A549 (cell line): ENCODE results near the gene TEDC1. TPM values are rescaled to one million over a fixed set of nuclear protein-coding genes. Genes with fewer than 3 reads are reported as not detected.

Experiments
- ATAC-seq, 2 experiments: fragments of 200-7000 bp in 1 of 2; fragments of >200 bp in 1 of 2; cut with Nextera tagmentation in 1 of 2; cut with Tn5 transposase in 1 of 2; 3 replicates each; pipeline versions ENCODE4 v1.8.0 to v1.9.1; 2018 to 2020; ENCODE audit warnings: mild to moderate bottlenecking in 1 of 2, moderate library complexity in 1 of 2
- CTCF ChIA-PET: fragments of 300-600 bp; sonication (Branson Sonifier 250); formaldehyde crosslinking; extraction: SDS; loops from one replicate; lab custom pipeline; 2021; ENCODE audit warnings: antibody characterized with exemption, inconsistent platforms; lab: Yijun Ruan, JAX
- POLR2A ChIA-PET: fragments of 350-600 bp; formaldehyde crosslinking; extraction: SDS; loops from one replicate; lab custom pipeline; 2021; ENCODE audit warnings: antibody characterized with exemption, inconsistent platforms; lab: Yijun Ruan, JAX
- DNase-seq, 2 experiments: peaks; one replicate each; pipeline versions ENCODE4 v3.0.0 to v3.0.0-alpha.2; 2011 to 2016; ENCODE audit warnings: low read depth in 1 of 2, low spot score in 1 of 2
- FAIRE-seq: peaks from 2 replicates; lab custom pipeline; 2011; peaks lifted over from hg19 to GRCh38; lab: Jason Lieb, UNC
- H3K27ac ChIP-seq, 2 experiments: fragments of >200 bp; sonication (Bioruptor Twin); formaldehyde crosslinking; 3 replicates each; pipeline ENCODE4 v1.5.1; 2016 to 2017
- H3K4me1 ChIP-seq: fragments of >200 bp; sonication (Bioruptor Twin); formaldehyde crosslinking; 3 replicates; pipeline ENCODE4 v1.6.1; 2016
- H3K4me2 ChIP-seq: fragments of >200 bp; sonication (Bioruptor Twin); formaldehyde crosslinking; 3 replicates; pipeline ENCODE4 v1.6.1; 2016
- H3K4me3 ChIP-seq: fragments of >200 bp; sonication (Bioruptor Twin); formaldehyde crosslinking; 3 replicates; pipeline ENCODE4 v1.5.1; 2016
- H3K9me3 ChIP-seq: fragments of >200 bp; sonication (Bioruptor Twin); formaldehyde crosslinking; 3 replicates; pipeline ENCODE4 v1.6.1; 2016
- BHLHE40 ChIP-seq: IDR thresholded peaks from 2 replicates; pipeline ENCODE4 v1.6.1; 2012; ENCODE audit warnings: low read depth, low read length, inconsistent platforms
- CHD2 ChIP-seq: fragments of 150-350 bp; IDR thresholded peaks from 2 replicates; pipeline ENCODE4 v1.6.1; 2014; ENCODE audit warnings: low read length; ENCODE audit not compliant: partially characterized antibody
- EHF ChIP-seq: fragments of 250-450 bp; sonication (Bioruptor Pico); IDR thresholded peaks from 2 replicates; pipeline ENCODE4 v1.5.0; 2020; ENCODE audit warnings: mild to moderate bottlenecking
- EHMT2 ChIP-seq: fragments of 200-600 bp; sonication (generic); IDR thresholded peaks from 2 replicates; pipeline ENCODE4 v1.6.1; 2016; ENCODE audit warnings: antibody characterized with exemption, low read depth, mild to moderate bottlenecking, moderate library complexity
- FOSL2 ChIP-seq, 2 experiments: fragments of 450-650 bp in 1 of 2; fragments of >200 bp in 1 of 2; sonication (Bioruptor Twin) in 1 of 2; formaldehyde crosslinking; IDR thresholded peaks; 2 replicates each; pipeline versions ENCODE4 v1.5.0 to v1.6.1; 2016 to 2020; ENCODE audit warnings: mild to moderate bottlenecking in 1 of 2, moderate library complexity in 1 of 2
- GATA3 ChIP-seq: IDR thresholded peaks from 2 replicates; pipeline ENCODE4 v1.6.1; 2012; ENCODE audit warnings: borderline replicate concordance
- HEYL ChIP-seq: fragments of 250-450 bp; sonication (Bioruptor Pico); IDR thresholded peaks from 2 replicates; pipeline ENCODE4 v1.8.0; 2021; ENCODE audit warnings: mild to moderate bottlenecking, moderate library complexity
- NPAS2 ChIP-seq: fragments of 250-450 bp; sonication (Bioruptor Pico); IDR thresholded peaks from 2 replicates; pipeline ENCODE4 v1.8.0; 2022; ENCODE audit warnings: mild to moderate bottlenecking, moderate library complexity, borderline replicate concordance
- PHF8 ChIP-seq: fragments of 200-600 bp; sonication (generic); IDR thresholded peaks from 2 replicates; pipeline ENCODE4 v1.6.1; 2016; ENCODE audit warnings: low read depth, mild to moderate bottlenecking, antibody characterized with exemption, moderate library complexity, borderline replicate concordance
- POLR2A ChIP-seq: IDR thresholded peaks from 2 replicates; pipeline ENCODE4 v1.6.1; 2012; ENCODE audit warnings: mild to moderate bottlenecking, low read length
- POLR2AphosphoS2 ChIP-seq: conservative IDR thresholded peaks from 2 replicates; pipeline ENCODE4 v1.6.1; 2012; ENCODE audit warnings: low read length, improper control_type of control experiment, inconsistent platforms
- RAD21 ChIP-seq, 2 experiments: fragments of >200 bp in 1 of 2; sonication (Bioruptor Twin) in 1 of 2; formaldehyde crosslinking in 1 of 2; IDR thresholded peaks in 1 of 2; conservative IDR thresholded peaks in 1 of 2; 2 replicates in 1 of 2; 3 replicates in 1 of 2; pipeline ENCODE4 v1.6.1; 2012 to 2018; ENCODE audit warnings: inconsistent platforms in 1 of 2
- RFX5 ChIP-seq: fragments of 450-650 bp; IDR thresholded peaks from 2 replicates; pipeline ENCODE4 v1.7.1; 2014; ENCODE audit warnings: antibody characterized with exemption, mild to moderate bottlenecking, moderate library complexity
- RNF2 ChIP-seq: fragments of 200-600 bp; sonication (generic); IDR thresholded peaks from 2 replicates; pipeline ENCODE4 v1.6.1; 2016; ENCODE audit warnings: low read depth, mild to moderate bottlenecking, antibody characterized with exemption, moderate library complexity, borderline replicate concordance
- SMC3 ChIP-seq: fragments of >200 bp; sonication (Bioruptor Twin); formaldehyde crosslinking; IDR thresholded peaks from 3 replicates; pipeline ENCODE4 v1.6.1; 2018; ENCODE audit warnings: inconsistent platforms
- SREBF2 ChIP-seq: fragments of 450-650 bp; IDR thresholded peaks from 2 replicates; pipeline ENCODE4 v1.6.1; 2014; ENCODE audit warnings: mild to moderate bottlenecking, moderate library complexity
- TFCP2L1 ChIP-seq: fragments of 250-450 bp; sonication (Bioruptor Pico); IDR thresholded peaks from 2 replicates; pipeline ENCODE4 v1.5.0; 2021; ENCODE audit warnings: mild to moderate bottlenecking
- ZSCAN20 ChIP-seq: fragments of 250-450 bp; sonication (Bioruptor Pico); IDR thresholded peaks from 2 replicates; pipeline ENCODE4 v1.8.0; 2022; ENCODE audit warnings: mild to moderate bottlenecking, moderate library complexity
- WGBS: methylation state at CpG from one replicate; pipeline ENCODE4 v1.1.6; 2017; ENCODE audit errors: missing lambda C conversion rate; 5-methylcytosine and 5-hydroxymethylcytosine counted together
- polyA plus RNA-seq, 4 experiments: library from polyadenylated mRNA; depleted of rRNA in 3 of 4; stranded (reverse); fragments of >200 nt; fragmentation: RNase III in 1 of 4; extraction: RNeasy Plus Mini Kit Qiagen cat#74134 plus additional on column Dnase treatment in 1 of 4; gene quantifications; 2 replicates in 3 of 4; 3 replicates in 1 of 4; pipeline ENCODE4 v1.2.3, GENCODE V29; 2011 to 2017
- TF ChIP-seq, protein P1 (sequence below): fragments of 250-450 bp; sonication (Bioruptor Pico); IDR thresholded peaks from 2 replicates; pipeline ENCODE4 v1.5.0; 2020; ENCODE audit warnings: low read depth, mild to moderate bottlenecking, moderate library complexity
- TF ChIP-seq, protein P2 (sequence below): fragments of >200 bp; sonication (Bioruptor Twin); formaldehyde crosslinking; IDR thresholded peaks from 3 replicates; pipeline ENCODE4 v1.6.1; 2016
- TF ChIP-seq, protein P3 (sequence below): fragments of 200-600 bp; sonication (generic); IDR thresholded peaks from 2 replicates; pipeline ENCODE4 v1.6.1; 2016; ENCODE audit warnings: antibody characterized with exemption, mild to moderate bottlenecking, moderate library complexity

The TEDC1 gene
- polyA plus RNA-seq, 2 of the 4 experiments (the other 2 are of a cell fraction), result 12.7 to 39.6 TPM

DNA sequence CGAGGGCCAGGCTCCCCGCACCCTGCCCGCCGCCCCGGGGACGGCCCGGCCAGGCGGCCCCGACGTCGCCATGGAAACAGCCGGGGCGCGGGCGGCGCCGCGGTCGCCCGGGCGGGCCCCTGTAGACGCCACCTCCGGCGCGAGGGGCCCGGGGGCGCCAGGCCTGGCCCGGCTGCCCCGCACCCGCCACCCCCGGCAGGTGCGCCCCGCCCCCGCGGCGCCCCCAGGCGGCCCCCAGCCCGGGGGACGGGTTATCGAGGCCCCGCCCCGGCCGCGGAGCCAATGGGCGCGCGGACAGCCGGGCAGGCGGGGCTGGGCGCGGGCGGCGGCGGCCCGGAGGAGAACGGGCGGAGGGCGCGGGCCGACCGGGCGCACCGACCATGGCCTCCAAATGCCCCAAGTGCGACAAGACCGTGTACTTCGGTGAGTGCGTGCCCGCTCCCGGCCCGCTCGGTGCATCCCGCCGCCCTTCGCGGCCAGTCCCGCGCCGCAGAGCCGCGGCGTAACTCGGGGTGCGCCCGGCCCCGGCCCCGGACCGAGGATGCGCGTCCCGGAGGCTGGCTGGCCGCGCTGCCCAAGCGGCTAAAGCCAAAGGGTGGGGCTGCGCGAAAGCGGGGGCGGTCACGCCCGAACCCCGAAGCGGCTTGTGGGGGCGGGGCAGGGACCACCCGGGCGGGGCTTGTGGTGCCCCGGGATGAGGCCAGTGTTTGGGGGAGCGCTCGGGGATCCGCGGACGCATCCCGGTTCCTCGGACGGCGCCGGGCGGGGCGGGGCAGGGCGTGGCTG lies 16.4 kb upstream of the TEDC1 start, which contains the start of gene CRIP2:
TSS of gene CRIP2 (plus strand) at position 339 of the 786 bp plus-strand sequence. CDS start at position 381, 42 bp downstream.
- Histone ChIP-seq H3K4me2 (peak within 1 kb of the TSS; percentile 99), H3K4me3 (peak within 1 kb of the TSS; percentile 82), H3K27ac (peak within 1 kb of the TSS; percentile 84 to 97), H3K4me1 (peaks cover 66% of the 10 kb centered on the region), H3K9me3 (no peaks in the 10 kb centered on the region)
- CTCF ChIA-PET, result interaction anchor here (1.0 to 8.1 kb wide), 6 partner anchors 15 to 58 kb away, joined by 3 to 132 read pairs (median 6); partner anchors contain the start of gene TEDC1
- POLR2A ChIA-PET, result no interaction called here
- FAIRE-seq (no peak), DNase-seq (peak; percentile 51 to 84), ATAC-seq (peak; percentile 10 to 40)
- WGBS, result no CpG with 5 or more reads among the region's 118 CpGs
- TF ChIP-seq EHF (CRISPR knock-in tag), result no peak
- TF ChIP-seq PHF8, result peak; percentile 41
- 0 out of 2 replicates have a peak, but pooled peaks have one; percentile 9 for TF ChIP-seq RFX5
- TF ChIP-seq BHLHE40, result no peak
- TF ChIP-seq POLR2A, result peak; percentile 42

DNA sequence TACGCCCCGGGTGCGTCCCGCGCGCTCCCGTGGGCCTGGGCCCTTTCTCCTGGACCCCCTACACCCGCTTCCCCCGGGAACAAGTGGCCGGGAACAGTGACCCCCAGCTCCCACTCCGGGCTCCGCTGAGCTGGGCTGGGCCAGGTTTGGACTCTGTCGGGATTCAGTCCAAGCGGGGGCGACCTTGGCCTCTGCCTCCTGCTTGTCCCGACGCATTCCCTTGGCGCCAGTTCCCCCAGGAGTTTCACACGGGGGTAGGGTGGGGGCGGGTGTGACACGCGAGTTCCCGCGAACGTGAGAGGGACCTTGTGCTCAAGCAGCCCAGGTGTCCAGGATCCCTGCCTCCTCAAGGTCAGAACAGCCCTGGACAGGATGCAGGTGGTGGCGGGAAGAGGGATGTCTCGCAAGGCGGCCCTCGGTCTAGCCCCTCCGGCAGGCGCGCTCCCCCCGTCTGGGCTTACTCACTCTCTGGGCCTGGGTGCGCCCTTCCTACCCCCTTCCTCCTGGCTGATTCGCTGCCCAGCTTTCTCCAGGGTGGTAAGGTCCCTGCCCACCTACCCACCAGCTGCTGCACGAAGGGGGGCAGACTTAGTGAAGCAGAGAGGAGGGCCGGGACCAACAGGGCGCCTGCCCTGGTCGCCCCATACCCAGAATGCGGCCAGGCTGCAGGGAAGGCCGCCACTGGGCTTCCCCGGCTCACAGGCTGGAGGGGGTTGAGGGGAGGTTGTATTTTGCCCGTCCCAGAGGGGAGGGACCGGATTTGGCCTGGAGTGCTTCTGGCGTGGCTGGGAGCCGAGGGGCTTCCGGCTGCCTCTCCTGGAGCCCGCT lies 15.6 kb upstream of the TEDC1 start:
- Histone ChIP-seq H3K4me3 (peak overlapping the region; percentile 82), H3K4me2 (peak overlapping the region; percentile 99), H3K9me3 (no peaks in the 10 kb centered on the region), H3K4me1 (peaks cover 74% of the 10 kb centered on the region), H3K27ac (peak overlapping the region; percentile 84 to 97)
- ChIA-PET POLR2A (no interaction called here), CTCF (interaction anchor here (1.0 to 8.1 kb wide), 4 partner anchors 14 to 57 kb away, joined by 3 to 132 read pairs (median 6); partner anchors contain the start of gene TEDC1)
- ATAC-seq, result no peak
- 57% methylated on average over 26 of the region's 48 CpGs for WGBS
- TF ChIP-seq PHF8 (no peak), HEYL (no peak), GATA3 (no peak), TFCP2L1 (CRISPR knock-in tag) (no peak), RFX5 (no peak), BHLHE40 (no peak), NPAS2 (CRISPR knock-in tag) (no peak), EHMT2 (no peak), ZSCAN20 (CRISPR knock-in tag) (no peak), POLR2AphosphoS2 (no peak), RAD21 (conservative IDR thresholded peaks at IDR 0.05 in 1 of 2, IDR thresholded peaks at IDR 0.05 in 1 of 2) (no peak), FOSL2 (IDR thresholded peaks at IDR 0.05) (no peak), FOSL2 (CRISPR knock-in tag; IDR thresholded peaks at IDR 0.05) (no peak), SMC3 (no peak), CHD2 (no peak), RNF2 (no peak), SREBF2 (no peak)
- TF ChIP-seq, protein P1, sequence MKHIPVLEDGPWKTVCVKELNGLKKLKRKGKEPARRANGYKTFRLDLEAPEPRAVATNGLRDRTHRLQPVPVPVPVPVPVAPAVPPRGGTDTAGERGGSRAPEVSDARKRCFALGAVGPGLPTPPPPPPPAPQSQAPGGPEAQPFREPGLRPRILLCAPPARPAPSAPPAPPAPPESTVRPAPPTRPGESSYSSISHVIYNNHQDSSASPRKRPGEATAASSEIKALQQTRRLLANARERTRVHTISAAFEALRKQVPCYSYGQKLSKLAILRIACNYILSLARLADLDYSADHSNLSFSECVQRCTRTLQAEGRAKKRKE, result no peak
- TF ChIP-seq, protein P2, sequence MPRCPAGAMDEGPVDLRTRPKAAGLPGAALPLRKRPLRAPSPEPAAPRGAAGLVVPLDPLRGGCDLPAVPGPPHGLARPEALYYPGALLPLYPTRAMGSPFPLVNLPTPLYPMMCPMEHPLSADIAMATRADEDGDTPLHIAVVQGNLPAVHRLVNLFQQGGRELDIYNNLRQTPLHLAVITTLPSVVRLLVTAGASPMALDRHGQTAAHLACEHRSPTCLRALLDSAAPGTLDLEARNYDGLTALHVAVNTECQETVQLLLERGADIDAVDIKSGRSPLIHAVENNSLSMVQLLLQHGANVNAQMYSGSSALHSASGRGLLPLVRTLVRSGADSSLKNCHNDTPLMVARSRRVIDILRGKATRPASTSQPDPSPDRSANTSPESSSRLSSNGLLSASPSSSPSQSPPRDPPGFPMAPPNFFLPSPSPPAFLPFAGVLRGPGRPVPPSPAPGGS, result no peak
- TF ChIP-seq, protein P3, sequence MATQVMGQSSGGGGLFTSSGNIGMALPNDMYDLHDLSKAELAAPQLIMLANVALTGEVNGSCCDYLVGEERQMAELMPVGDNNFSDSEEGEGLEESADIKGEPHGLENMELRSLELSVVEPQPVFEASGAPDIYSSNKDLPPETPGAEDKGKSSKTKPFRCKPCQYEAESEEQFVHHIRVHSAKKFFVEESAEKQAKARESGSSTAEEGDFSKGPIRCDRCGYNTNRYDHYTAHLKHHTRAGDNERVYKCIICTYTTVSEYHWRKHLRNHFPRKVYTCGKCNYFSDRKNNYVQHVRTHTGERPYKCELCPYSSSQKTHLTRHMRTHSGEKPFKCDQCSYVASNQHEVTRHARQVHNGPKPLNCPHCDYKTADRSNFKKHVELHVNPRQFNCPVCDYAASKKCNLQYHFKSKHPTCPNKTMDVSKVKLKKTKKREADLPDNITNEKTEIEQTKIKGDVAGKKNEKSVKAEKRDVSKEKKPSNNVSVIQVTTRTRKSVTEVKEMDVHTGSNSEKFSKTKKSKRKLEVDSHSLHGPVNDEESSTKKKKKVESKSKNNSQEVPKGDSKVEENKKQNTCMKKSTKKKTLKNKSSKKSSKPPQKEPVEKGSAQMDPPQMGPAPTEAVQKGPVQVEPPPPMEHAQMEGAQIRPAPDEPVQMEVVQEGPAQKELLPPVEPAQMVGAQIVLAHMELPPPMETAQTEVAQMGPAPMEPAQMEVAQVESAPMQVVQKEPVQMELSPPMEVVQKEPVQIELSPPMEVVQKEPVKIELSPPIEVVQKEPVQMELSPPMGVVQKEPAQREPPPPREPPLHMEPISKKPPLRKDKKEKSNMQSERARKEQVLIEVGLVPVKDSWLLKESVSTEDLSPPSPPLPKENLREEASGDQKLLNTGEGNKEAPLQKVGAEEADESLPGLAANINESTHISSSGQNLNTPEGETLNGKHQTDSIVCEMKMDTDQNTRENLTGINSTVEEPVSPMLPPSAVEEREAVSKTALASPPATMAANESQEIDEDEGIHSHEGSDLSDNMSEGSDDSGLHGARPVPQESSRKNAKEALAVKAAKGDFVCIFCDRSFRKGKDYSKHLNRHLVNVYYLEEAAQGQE, result no peak
- TF ChIP-seq, all 56 proteins: peak for 0
- no peak for DNase-seq
- FAIRE-seq, result no peak
